HG03571 (cell line): ENCODE measurements around the gene TSC2.
"Not testable (repeated sequence)": the region's sequence is repeated elsewhere in the genome, so short reads cannot be mapped to it uniquely, and the experiment has no call there.

Experiments used
- ATAC-seq: cut with Tn5 transposase; IDR thresholded peaks from one replicate; pipeline ENCODE4 v1.9.1; 2021; ENCODE audit not compliant: unreplicated experiment

The TSC2 gene

GRCh38 chr16:2096853-2097595 lies 49.2 kb downstream of the TSC2 start:
- no peak for ATAC-seq

GRCh38 chr16:2097689-2098088 lies 49.9 kb downstream of the TSC2 start:
- not testable (repeated sequence) for ATAC-seq

- not testable (repeated sequence) for ATAC-seq
Measured at GRCh38 chr16:2101581-2101980, 53.8 kb downstream of the TSC2 start.

- no peak for ATAC-seq
Measured at GRCh38 chr16:2102471-2102870, 54.7 kb downstream of the TSC2 start.

GRCh38 chr16:2104464-2104863 lies 56.7 kb downstream of the TSC2 start:
- not testable (repeated sequence) for ATAC-seq

GRCh38 chr16:2105291-2105690 lies 57.5 kb downstream of the TSC2 start:
- not testable (repeated sequence) for ATAC-seq

GRCh38 chr16:2105769-2106168 lies 58.0 kb downstream of the TSC2 start:
- not testable (repeated sequence) for ATAC-seq

GRCh38 chr16:2106211-2106610 lies 58.4 kb downstream of the TSC2 start:
- not testable (repeated sequence) for ATAC-seq

GRCh38 chr16:2107121-2107790 lies 59.5 kb downstream of the TSC2 start:
- not testable (repeated sequence) for ATAC-seq

GRCh38 chr16:2107791-2108125 lies 60.0 kb downstream of the TSC2 start:
- ATAC-seq = not testable (repeated sequence)

GRCh38 chr16:2108446-2109270 lies 60.9 kb downstream of the TSC2 start:
- not testable (repeated sequence) for ATAC-seq

- ATAC-seq = not testable (repeated sequence)
Measured at GRCh38 chr16:2109271-2109580, 61.4 kb downstream of the TSC2 start.

- ATAC-seq = not testable (repeated sequence)
Measured at GRCh38 chr16:2109872-2110271, 62.1 kb downstream of the TSC2 start.

GRCh38 chr16:2110332-2111008 lies 62.7 kb downstream of the TSC2 start:
- not testable (repeated sequence) for ATAC-seq

GRCh38 chr16:2111009-2111353 lies 63.2 kb downstream of the TSC2 start:
- not testable (repeated sequence) for ATAC-seq

- not testable (repeated sequence) for ATAC-seq
Measured at GRCh38 chr16:2111412-2112335, 63.9 kb downstream of the TSC2 start.

GRCh38 chr16:2112539-2113106 lies 64.8 kb downstream of the TSC2 start:
- not testable (repeated sequence) for ATAC-seq

- ATAC-seq = not testable (repeated sequence)
Measured at GRCh38 chr16:2114225-2114624, 66.4 kb downstream of the TSC2 start.

- ATAC-seq = not testable (repeated sequence)
Measured at GRCh38 chr16:2114885-2115590, 67.3 kb downstream of the TSC2 start.
